HEK293 (cell line): ENCODE data around the gene DENND1A.

Experiments
- CTCF ChIA-PET: fragments of 350-600 bp; formaldehyde crosslinking; extraction: SDS; loops from one replicate; lab custom pipeline; 2021; ENCODE audit warnings: antibody characterized with exemption; lab: Yijun Ruan, JAX
- POLR2A ChIA-PET: fragments of 300-600 bp; formaldehyde crosslinking; extraction: SDS; loops from one replicate; lab custom pipeline; 2020; ENCODE audit warnings: antibody characterized with exemption, inconsistent platforms; lab: Yijun Ruan, JAX
- H3K27ac ChIP-seq: fragments of 200-500 bp; sonication (Bioruptor generic); 2 replicates; pipeline ENCODE4 v1.5.1; 2014; ENCODE audit warnings: low read depth, low read length, control low read depth, inconsistent platforms; ENCODE audit errors: extremely low read depth
- H3K36me3 ChIP-seq, 2 experiments: fragments of 200-500 bp in 1 of 2; sonication (Bioruptor generic) in 1 of 2; 1 replicate in 1 of 2; 2 replicates in 1 of 2; pipeline ENCODE4 v1.5.1; 2014 to 2017; ENCODE audit warnings: inconsistent platforms in 2 of 2, low read length in 2 of 2; ENCODE audit not compliant: control insufficient read depth in 2 of 2, insufficient read depth in 1 of 2
- H3K4me1 ChIP-seq: fragments of 200-500 bp; sonication (Bioruptor generic); 2 replicates; pipeline ENCODE4 v1.5.1; 2014; ENCODE audit warnings: mild to moderate bottlenecking, low read length, inconsistent platforms; ENCODE audit not compliant: control insufficient read depth, insufficient read depth
- H3K4me3 ChIP-seq: 2 replicates; pipeline ENCODE4 v1.5.1; 2011; ENCODE audit warnings: low read depth, mild to moderate bottlenecking, control low read depth, low read length, moderate library complexity
- H3K9me3 ChIP-seq: fragments of 200-500 bp; sonication (Bioruptor generic); 2 replicates; pipeline ENCODE4 v1.5.1; 2014; ENCODE audit warnings: low read depth, low read length, inconsistent platforms; ENCODE audit not compliant: control insufficient read depth, insufficient read depth
- HOXC10 ChIP-seq: sonication (generic); formaldehyde crosslinking; IDR thresholded peaks from 2 replicates; pipeline ENCODE4 v1.8.1; 2023; ENCODE audit warnings: mild to moderate bottlenecking, missing genetic modification reagents
- KLF8 ChIP-seq: fragments of 450-650 bp; formaldehyde crosslinking; IDR thresholded peaks from 2 replicates; pipeline ENCODE4 v1.5.1; 2016; ENCODE audit warnings: missing biosample characterization, missing genetic modification characterization
- MEIS1 ChIP-seq: sonication (generic); formaldehyde crosslinking; IDR thresholded peaks from 2 replicates; pipeline ENCODE4 v1.8.1; 2022; ENCODE audit warnings: missing genetic modification reagents, mild to moderate bottlenecking, borderline replicate concordance
- TSHZ1 ChIP-seq: fragments of 450-650 bp; formaldehyde crosslinking; IDR thresholded peaks from 2 replicates; pipeline ENCODE4 v1.5.1; 2016; ENCODE audit warnings: missing biosample characterization, missing genetic modification characterization, borderline replicate concordance
- ZBTB48 ChIP-seq: fragments of 450-650 bp; formaldehyde crosslinking; IDR thresholded peaks from 2 replicates; pipeline ENCODE4 v1.5.1; 2016; ENCODE audit warnings: missing biosample characterization, missing genetic modification characterization
- ZNF148 ChIP-seq: fragments of 450-650 bp; formaldehyde crosslinking; IDR thresholded peaks from 2 replicates; pipeline ENCODE4 v1.5.0; 2017; ENCODE audit warnings: missing biosample characterization, missing genetic modification characterization, borderline replicate concordance
- ZNF2 ChIP-seq: fragments of 450-650 bp; formaldehyde crosslinking; IDR thresholded peaks from 2 replicates; pipeline ENCODE4 v1.5.1; 2016; ENCODE audit warnings: missing biosample characterization, missing genetic modification characterization
- ZNF214 ChIP-seq: fragments of 450-650 bp; formaldehyde crosslinking; IDR thresholded peaks from 2 replicates; pipeline ENCODE4 v1.5.1; 2017; ENCODE audit warnings: missing biosample characterization, mild to moderate bottlenecking, missing genetic modification characterization, borderline replicate concordance
- ZNF423 ChIP-seq: fragments of 450-650 bp; formaldehyde crosslinking; IDR thresholded peaks from 2 replicates; pipeline ENCODE4 v1.5.1; 2016; ENCODE audit warnings: missing biosample characterization, missing genetic modification characterization
- ZNF529 ChIP-seq: fragments of 450-650 bp; formaldehyde crosslinking; IDR thresholded peaks from 2 replicates; pipeline ENCODE4 v1.5.1; 2017; ENCODE audit warnings: missing genetic modification characterization, missing biosample characterization; ENCODE audit not compliant: insufficient replicate concordance
- ZNF530 ChIP-seq: fragments of 450-650 bp; formaldehyde crosslinking; IDR thresholded peaks from 2 replicates; pipeline ENCODE4 v1.5.1; 2016; ENCODE audit warnings: low read depth, missing biosample characterization, missing genetic modification characterization
- ZNF544 ChIP-seq: fragments of 450-650 bp; formaldehyde crosslinking; IDR thresholded peaks from 2 replicates; pipeline ENCODE4 v1.5.0; 2017; ENCODE audit warnings: missing biosample characterization, missing genetic modification characterization
- ZNF830 ChIP-seq: fragments of 450-650 bp; IDR thresholded peaks from 2 replicates; pipeline ENCODE4 v1.5.0; 2018; ENCODE audit warnings: missing biosample characterization, missing genetic modification characterization, low read depth, mild to moderate bottlenecking, moderate library complexity
- ZSCAN4 ChIP-seq: fragments of 450-650 bp; formaldehyde crosslinking; IDR thresholded peaks from 2 replicates; pipeline ENCODE4 v1.5.1; 2017; ENCODE audit warnings: missing biosample characterization, missing genetic modification characterization
- ZSCAN5A ChIP-seq: fragments of 450-650 bp; formaldehyde crosslinking; IDR thresholded peaks from 2 replicates; pipeline ENCODE4 v1.5.1; 2016; ENCODE audit warnings: missing biosample characterization, missing genetic modification characterization
- TF ChIP-seq, protein P1 (sequence below): fragments of 450-650 bp; formaldehyde crosslinking; IDR thresholded peaks from 2 replicates; pipeline ENCODE4 v1.5.1; 2016; ENCODE audit warnings: missing biosample characterization, missing genetic modification characterization
- TF ChIP-seq, protein P2 (sequence below): fragments of 450-650 bp; formaldehyde crosslinking; IDR thresholded peaks from 2 replicates; pipeline ENCODE4 v1.5.1; 2016; ENCODE audit warnings: missing biosample characterization, missing genetic modification characterization

The DENND1A gene

GRCh38 chr9:123865226-123866000 lies 64.5 kb downstream of the DENND1A start:
- Histone ChIP-seq H3K36me3 (no peaks in the 10 kb centered on the region), H3K27ac (no peak overlapping the region), H3K4me1 (peaks cover 7% of the 10 kb centered on the region), H3K9me3 (no peaks in the 10 kb centered on the region), H3K4me3 (no peak overlapping the region)
- no peak for TF ChIP-seq ZNF423 (tag by site-specific recombination)
- TF ChIP-seq, protein P1, sequence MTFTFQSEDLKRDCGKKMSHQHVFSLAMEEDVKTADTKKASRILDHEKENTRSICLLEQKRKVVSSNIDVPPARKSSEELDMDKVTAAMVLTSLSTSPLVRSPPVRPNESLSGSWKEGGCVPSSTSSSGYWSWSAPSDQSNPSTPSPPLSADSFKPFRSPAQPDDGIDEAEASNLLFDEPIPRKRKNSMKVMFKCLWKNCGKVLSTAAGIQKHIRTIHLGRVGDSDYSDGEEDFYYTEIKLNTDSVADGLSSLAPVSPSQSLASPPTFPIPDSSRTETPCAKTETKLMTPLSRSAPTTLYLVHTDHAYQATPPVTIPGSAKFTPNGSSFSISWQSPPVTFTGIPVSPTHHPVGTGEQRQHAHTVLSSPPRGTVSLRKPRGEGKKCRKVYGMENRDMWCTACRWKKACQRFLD (tag by site-specific recombination), result no peak
- no peak for TF ChIP-seq ZNF2 (tag by site-specific recombination)
- TF ChIP-seq TSHZ1 (tag by site-specific recombination), result no peak
- TF ChIP-seq ZBTB48, result no peak
- TF ChIP-seq ZSCAN5A (tag by site-specific recombination), result no peak
- no peak for TF ChIP-seq ZNF830 (tag by site-specific recombination)
- no peak for TF ChIP-seq ZNF530
- TF ChIP-seq ZSCAN4 (tag by site-specific recombination), result no peak
- TF ChIP-seq, protein P2, sequence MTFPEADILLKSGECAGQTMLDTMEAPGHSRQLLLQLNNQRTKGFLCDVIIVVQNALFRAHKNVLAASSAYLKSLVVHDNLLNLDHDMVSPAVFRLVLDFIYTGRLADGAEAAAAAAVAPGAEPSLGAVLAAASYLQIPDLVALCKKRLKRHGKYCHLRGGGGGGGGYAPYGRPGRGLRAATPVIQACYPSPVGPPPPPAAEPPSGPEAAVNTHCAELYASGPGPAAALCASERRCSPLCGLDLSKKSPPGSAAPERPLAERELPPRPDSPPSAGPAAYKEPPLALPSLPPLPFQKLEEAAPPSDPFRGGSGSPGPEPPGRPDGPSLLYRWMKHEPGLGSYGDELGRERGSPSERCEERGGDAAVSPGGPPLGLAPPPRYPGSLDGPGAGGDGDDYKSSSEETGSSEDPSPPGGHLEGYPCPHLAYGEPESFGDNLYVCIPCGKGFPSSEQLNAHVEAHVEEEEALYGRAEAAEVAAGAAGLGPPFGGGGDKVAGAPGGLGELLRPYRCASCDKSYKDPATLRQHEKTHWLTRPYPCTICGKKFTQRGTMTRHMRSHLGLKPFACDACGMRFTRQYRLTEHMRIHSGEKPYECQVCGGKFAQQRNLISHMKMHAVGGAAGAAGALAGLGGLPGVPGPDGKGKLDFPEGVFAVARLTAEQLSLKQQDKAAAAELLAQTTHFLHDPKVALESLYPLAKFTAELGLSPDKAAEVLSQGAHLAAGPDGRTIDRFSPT (tag by site-specific recombination), result no peak
- no peak for TF ChIP-seq HOXC10 (CRISPR knock-in tag)
- no peak for TF ChIP-seq ZNF529 (tag by site-specific recombination)
- no peak for TF ChIP-seq MEIS1 (CRISPR knock-in tag)
- no peak for TF ChIP-seq KLF8
- no peak for TF ChIP-seq ZNF214 (tag by site-specific recombination)
- TF ChIP-seq ZNF148 (tag by site-specific recombination), result no peak
- no peak for TF ChIP-seq ZNF544 (tag by site-specific recombination)
- ChIA-PET CTCF (no interaction called here), POLR2A (no interaction called here)
